Measurements from ENCODE around the gene MEFV.

Gene MEFV

GRCh38 chr16:3241761-3242160 lies 14.7 kb downstream of the MEFV start:
- H3K27me3 ChIP-seq (replicated peaks): no peaks in the 10 kb centered on the region
- no peak for DNase-seq
- H3K27ac ChIP-seq: no peak overlapping the region
- H3K36me3 ChIP-seq (replicated peaks): no peaks in the 10 kb centered on the region
- no peak for TF ChIP-seq CTCF (IDR thresholded peaks at IDR 0.05; ENCODE audit: low read depth, low read length, missing control alignments)
- in situ Hi-C loops (cut with HindIII; ENCODE audit: low pct_ligation_motif_present, low sequenced_read_pairs): no loop called here
- H3K4me3 ChIP-seq (ENCODE audit: low read depth, low read length): no peak overlapping the region

- no peak for TF ChIP-seq CTCF (IDR thresholded peaks at IDR 0.05; ENCODE audit: low read depth, low read length, missing control alignments)
- Histone ChIP-seq H3K27me3 (replicated peaks) (no peaks in the 10 kb centered on the region), H3K36me3 (replicated peaks) (peaks cover 21% of the 10 kb centered on the region), H3K27ac (no peak overlapping the region), H3K4me3 (ENCODE audit: low read depth, low read length) (no peak overlapping the region)
- DNase-seq: no peak
- in situ Hi-C loops (cut with HindIII; ENCODE audit: low pct_ligation_motif_present, low sequenced_read_pairs): no loop called here
These were observed 20.4 kb downstream of the MEFV start for GRCh38 chr16:3235856-3236669.

- peak; percentile 94 for DNase-seq
- Histone ChIP-seq H3K27me3 (replicated peaks) (no peaks in the 10 kb centered on the region), H3K4me3 (ENCODE audit: low read depth, low read length) (peak within 1 kb of the TSS; percentile 100), H3K27ac (peak within 1 kb of the TSS; percentile 98), H3K36me3 (replicated peaks) (peaks cover 31% of the 10 kb centered on the region)
- TF ChIP-seq CTCF (IDR thresholded peaks at IDR 0.05; ENCODE audit: low read depth, low read length, missing control alignments): no peak
- in situ Hi-C loops (cut with HindIII; ENCODE audit: low pct_ligation_motif_present, low sequenced_read_pairs): no loop called here
These were observed 21.4 kb downstream of the MEFV start, which contains the start of gene ZNF200 for GRCh38 chr16:3234857-3235561. ZNF200 (minus strand) TSS chr16:3235158; CDS start chr16:3233755, 1,403 bp downstream.

GRCh38 chr16:3234543-3234856 lies 21.9 kb downstream of the MEFV start:
- DNase-seq: no peak
- peak overlapping the region; percentile 100 for H3K4me3 ChIP-seq (ENCODE audit: low read depth, low read length)
- H3K27ac ChIP-seq: peak overlapping the region; percentile 98
- in situ Hi-C loops (cut with HindIII; ENCODE audit: low pct_ligation_motif_present, low sequenced_read_pairs): no loop called here
- H3K27me3 ChIP-seq (replicated peaks): no peaks in the 10 kb centered on the region
- H3K36me3 ChIP-seq (replicated peaks): peaks cover 34% of the 10 kb centered on the region
- no peak for TF ChIP-seq CTCF (IDR thresholded peaks at IDR 0.05; ENCODE audit: low read depth, low read length, missing control alignments)

- Histone ChIP-seq H3K36me3 (replicated peaks) (peaks cover 42% of the 10 kb centered on the region), H3K4me3 (ENCODE audit: low read depth, low read length) (no peak overlapping the region), H3K27me3 (replicated peaks) (no peaks in the 10 kb centered on the region), H3K27ac (no peak overlapping the region)
- no peak for DNase-seq
- no peak for TF ChIP-seq CTCF (IDR thresholded peaks at IDR 0.05; ENCODE audit: low read depth, low read length, missing control alignments)
- in situ Hi-C loops (cut with HindIII; ENCODE audit: low pct_ligation_motif_present, low sequenced_read_pairs): no loop called here
These were observed 32.4 kb downstream of the MEFV start for GRCh38 chr16:3223913-3224515.
